ENCODE data around the gene DHCR7.

DHCR7 gene

DNA sequence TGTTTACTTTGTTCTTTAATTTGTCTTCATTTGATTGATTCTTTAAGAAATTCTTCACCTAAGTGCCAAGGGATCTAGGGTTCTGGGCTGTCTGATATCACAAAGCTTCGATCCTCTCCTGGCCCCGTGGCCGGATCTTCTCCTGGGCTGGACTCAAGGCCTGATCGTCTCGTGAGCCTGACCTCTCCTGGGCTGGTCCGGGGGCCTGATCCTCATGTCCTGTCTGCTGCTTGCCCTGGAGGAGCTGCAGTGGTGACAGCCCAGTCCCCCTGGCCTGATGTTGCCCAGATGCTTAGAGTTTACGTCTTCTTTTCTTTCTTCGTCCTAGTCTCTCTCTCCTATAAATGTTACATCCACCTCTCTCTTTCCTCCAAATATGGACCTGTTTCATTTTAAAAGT lies 8.1 kb upstream of the DHCR7 start:
- no peak for DNase-seq

DNA sequence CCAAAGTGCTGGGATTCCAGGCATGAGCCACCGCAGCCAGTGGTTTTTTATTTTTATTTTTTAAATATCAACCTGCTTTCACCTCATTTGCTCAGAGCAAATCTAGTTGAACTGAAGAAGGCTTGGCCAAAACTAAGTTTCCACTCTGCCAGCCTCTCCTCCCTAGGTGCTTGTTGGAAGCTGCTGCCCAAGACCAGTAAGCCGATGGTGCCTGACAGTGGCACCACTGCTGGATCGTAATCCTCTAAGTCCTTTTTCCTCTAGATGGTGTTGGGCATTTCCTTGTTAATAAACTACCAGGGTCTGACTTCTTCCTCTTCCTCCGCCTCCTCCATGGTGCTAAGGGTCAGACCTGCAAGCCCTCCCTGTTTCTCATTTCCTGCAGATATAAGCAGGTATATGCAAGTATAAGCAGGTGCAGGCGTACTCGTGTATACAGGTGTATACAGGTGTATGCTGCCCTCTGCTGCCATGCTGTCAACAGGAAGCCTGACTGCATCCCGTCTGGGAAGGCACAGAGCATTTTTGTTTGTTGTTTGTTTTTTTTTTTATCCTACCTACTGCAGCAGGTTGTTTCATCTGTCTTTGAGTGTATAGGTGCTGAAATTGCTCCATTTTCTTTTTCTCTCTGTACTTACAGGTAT lies 6.4 kb upstream of the DHCR7 start:
- peak; percentile 4 for DNase-seq

DNA sequence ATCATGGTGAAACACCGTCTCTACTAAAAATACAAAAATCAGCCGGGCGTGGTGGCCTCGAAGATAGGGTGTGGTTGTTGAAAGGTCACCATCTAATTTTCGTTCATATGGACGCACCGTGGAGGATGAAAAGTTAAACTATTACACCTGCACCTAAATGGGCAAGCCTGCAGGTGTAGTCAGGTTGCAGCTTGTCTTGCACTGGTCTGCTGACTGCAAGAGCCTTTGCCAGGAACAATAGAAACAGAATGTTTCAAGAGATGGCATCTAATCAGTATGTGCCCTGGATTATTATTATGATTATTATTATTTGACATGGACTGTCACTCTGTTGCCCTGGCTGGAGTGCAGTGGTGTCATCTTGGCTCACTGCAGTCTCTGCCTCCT lies 5.7 kb upstream of the DHCR7 start:
- no peak for DNase-seq

DNA sequence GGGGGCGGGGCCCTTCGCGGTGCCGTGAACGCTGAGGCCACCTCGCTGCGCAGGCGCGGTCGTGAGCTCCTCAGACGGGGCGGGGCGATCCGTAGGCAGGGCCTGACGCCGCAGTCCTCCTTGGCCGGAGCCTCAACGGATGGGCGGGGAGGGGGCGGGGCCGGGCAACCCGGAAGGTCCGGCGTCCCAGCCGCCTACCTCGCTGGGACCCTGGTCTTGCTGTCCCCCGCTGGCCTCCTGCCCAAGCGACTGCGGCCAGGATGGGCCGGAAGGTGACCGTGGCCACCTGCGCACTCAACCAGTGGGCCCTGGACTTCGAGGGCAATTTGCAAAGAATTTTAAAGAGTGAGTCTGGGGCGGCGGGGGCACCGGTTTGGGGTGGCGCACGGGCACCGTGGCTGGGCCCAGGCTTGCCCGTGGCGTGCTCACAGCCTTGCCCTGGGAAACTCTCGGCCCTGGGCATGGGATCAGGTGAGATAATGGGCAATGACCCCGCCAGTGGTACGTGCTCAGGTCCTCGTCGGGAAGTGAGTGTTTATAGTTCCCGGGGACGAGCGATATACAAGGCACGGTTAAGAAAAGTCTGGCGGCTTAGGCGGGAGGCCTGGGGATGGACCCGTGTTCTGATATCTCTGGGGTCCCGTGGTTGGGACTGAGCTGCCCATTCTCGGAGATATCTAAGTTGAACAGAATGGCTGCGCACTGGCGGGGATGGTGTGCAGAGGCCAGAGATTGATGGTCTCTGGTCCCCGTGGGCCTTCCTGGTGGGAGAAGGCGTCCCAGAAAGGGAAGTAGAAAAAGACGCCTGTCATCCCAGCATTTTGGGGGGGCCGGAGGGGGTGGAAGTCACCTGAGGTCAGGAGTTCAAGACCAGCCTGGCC lies 5.1 kb upstream of the DHCR7 start, which contains the start of gene NADSYN1:
Gene NADSYN1, plus strand, starts transcription at position 167 of the 881 bp plus-strand sequence. Its CDS starts 94 bp downstream, at position 261.
- DNase-seq, result peak; percentile 85

DNA sequence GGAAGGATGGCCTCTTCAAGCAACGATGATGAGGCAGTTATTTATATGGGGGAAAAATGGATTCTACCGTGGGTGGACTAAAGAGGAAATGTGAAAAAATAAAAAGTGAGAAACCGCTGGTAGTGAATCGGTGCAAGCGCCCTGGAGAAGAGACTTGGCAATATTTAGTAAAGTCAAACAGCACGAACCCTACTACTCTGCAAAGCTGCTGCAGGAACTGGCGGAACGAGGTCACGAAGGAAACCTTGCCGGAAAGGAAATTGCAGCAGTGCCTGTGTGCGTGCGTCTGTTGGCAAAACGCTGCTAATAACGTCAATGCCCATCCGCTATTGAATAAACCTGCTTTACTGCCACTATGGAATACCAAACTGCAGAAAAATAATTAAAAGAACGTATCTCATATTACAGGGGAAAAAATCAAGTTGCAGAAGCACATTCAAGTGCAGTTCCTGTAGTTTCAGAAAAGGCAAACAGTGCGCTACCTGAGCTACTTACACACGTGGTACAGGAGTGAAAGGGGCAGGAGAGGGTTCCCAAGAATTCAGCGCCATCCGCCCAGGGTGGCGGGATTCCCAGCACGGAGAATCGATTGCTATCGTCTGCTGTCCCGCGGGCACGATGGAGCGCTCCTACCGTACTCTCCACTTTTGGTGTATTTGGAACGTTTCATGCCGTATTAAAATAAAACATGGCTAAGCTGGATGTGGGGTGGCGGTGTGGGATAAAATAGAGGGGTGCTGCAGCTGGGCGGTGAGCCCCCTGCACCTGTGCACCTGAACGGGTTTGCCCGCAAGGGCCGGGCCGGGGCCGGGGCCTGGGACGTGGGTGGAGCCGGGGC lies 4.2 kb upstream of the DHCR7 start:
- peak; percentile 16 for DNase-seq

DNA sequence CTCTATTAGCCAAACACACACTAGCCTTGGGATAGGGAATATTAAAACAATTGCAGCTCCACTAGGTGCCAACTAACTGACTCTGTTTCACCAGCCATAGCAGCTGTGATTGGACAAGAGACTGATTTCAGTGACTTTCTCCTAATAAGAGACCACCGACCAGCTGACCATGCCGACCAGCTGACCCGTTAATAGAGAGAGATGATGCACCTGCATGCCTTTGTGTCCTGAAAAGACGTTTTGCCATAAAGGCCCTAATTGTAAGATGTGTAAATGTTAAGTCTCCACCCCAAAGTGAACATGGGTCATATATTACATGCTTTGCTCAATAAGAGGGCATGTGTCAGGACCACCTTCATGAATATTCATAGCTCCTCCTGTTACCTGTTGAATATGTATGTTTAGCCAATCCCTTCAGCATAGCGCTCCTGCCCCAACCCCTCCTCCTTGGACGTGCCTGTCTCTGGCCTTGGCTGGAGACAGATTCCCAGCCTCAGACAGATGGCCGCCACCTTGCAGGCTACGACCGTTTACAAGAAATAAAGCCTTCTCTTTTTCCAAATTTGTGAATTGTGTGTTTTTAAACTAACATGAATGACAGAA lies 3.5 kb upstream of the DHCR7 start:
- DNase-seq, result peak; percentile 24

DNA sequence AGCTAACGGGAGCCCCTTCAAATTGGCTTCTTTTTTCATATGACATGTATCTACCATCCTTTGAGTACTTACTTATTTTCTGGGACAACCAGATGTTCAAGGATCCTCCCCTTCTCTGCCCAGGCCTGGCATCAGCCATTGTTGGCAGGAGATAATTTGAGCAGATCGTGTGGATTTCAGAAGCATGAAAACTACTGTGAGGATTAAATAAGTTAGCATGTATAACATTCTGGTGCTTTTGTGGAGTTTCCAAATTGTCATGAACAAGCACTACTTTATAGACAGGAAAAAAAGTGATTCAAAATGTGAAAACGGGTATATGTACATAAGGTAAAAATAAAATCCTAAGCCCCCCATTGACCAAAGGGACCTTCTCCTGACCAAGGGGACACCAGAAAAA lies 2.7 kb upstream of the DHCR7 start:
- DNase-seq, result no peak

DNA sequence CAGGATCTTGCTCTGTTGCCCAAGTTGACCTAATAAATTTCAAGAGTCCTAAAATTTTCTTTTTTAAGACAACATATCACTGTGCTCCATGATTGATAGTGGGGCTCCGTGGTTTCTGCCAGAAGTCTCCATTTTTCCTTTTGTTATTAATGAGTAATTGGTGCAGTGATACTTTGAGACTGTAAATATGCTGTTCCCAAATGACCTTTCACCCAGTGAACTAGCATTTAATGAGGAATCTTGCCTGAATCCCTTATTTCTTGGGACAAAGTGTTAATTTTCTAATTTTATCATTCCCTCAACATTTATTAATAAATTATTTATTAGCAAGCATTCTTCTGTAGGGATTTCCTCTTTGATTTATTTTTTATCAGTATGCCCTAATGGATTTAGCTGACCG lies 2.3 kb upstream of the DHCR7 start:
- DNase-seq, result no peak

DNA sequence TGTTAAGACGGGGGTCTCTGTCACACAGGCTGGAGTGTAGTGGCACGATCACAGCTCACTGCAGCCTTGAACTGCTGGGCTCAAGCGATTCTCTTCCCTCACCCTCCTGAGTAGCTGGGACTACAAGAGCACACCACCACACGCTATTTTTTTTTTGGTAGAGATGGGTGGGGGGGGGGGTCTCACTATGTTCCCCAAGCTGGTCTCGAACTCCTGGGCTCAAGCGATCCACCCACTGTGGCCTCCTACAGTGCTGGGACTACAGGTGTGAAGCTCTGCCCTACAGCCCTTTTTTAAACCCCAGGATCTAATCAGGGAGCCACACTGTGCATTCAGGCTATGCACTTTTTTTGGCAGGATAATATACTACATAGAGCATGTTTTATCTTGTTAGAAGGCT lies 1.4 kb upstream of the DHCR7 start:
- DNase-seq, result no peak

DNA sequence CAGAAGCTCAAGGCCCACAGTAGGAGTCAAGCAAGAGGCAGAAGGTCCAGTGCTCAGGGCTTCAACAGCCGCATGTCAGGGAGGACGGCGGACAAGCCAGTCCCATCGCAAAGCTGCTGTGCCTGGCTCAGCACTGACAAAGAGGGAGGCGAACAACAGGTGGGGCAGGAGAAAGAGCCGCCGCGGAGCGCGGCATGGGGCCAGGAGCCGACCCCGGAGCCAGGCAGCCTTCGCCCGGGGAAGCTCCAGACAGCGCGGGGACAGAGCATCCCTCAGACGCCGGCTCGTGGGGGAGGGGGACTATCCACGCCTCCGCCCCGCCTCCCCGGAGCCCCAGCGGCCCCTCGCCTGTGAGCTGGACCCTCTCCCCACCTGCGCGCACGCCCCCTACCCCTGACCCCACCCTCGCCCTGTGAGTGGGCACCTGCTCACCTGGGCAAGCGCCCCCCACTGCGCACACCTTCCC lies 369 bp downstream of the DHCR7 start:
- DNase-seq, result no peak

DNA sequence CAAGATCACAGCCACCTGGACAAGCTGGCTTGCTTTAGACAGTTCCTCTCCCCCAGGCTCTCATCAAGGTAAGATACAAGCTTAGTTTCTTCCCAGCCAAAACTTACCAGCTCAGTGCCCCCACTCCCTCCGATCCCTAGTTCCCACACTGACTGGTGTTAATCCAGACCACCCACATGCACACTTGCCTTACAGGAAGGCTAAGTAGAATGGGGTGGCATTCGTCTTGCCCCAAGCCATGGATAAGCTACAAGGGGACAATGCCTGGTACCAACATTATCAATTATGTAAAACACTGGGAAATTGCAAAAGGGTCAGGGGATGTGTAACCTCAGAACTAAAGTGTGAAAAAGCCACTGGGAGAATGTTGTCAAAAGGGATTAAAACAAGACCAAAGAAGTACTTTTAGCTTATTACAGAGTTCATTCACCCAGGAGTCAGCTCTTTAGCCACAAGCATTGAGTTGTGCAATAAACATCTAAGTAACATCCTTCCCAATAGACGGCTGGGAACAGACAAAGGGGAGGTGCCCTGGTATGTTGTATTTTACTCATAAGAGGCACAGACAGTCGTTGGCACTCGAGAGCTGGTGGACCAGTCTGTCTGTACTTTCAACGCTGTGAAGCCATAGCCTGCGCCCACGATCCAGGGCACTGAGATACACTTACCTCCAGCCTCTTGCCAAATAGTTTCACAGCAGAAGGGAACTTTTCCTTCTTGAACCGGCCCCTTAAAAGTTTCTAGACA lies 1.1 kb downstream of the DHCR7 start:
- no peak for DNase-seq

DNA sequence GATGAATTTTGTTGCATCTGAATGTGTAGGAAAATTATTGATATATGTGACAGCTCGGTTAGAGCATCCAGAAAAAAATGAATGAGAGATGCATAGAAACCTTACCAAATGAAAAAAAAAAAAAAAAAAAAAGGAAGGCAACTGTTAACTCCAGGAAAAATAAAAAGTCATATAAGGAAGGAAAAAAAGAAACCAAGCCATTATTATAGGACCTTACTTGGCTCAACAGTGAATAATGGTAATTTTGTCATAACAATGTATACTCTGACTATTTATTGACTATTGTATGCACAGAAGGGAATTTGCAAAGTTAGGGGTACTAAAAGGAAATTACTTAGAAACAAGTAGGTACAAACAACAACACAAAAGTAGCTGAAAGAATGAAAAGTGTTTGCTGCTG lies 2.0 kb downstream of the DHCR7 start:
- DNase-seq, result no peak

DNA sequence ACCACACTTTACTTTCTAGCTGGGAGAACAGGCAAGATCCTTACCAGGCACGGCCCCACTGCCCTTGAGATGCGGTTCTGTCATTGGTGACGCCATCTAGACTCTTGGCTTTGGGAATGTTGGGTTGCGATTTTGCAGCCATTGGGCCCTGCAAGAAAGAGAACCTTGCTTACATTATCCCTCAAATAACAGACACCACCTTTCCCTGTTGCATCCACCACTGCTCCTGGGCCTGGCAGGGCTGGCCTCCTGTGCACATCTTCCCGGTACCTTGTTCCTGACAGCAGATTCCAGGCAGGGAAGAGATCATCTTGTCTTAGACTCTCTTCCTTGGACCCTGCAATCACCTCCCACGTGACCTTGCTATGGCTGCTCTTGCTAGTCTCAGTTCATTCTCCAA lies 3.4 kb downstream of the DHCR7 start:
- no peak for DNase-seq

DNA sequence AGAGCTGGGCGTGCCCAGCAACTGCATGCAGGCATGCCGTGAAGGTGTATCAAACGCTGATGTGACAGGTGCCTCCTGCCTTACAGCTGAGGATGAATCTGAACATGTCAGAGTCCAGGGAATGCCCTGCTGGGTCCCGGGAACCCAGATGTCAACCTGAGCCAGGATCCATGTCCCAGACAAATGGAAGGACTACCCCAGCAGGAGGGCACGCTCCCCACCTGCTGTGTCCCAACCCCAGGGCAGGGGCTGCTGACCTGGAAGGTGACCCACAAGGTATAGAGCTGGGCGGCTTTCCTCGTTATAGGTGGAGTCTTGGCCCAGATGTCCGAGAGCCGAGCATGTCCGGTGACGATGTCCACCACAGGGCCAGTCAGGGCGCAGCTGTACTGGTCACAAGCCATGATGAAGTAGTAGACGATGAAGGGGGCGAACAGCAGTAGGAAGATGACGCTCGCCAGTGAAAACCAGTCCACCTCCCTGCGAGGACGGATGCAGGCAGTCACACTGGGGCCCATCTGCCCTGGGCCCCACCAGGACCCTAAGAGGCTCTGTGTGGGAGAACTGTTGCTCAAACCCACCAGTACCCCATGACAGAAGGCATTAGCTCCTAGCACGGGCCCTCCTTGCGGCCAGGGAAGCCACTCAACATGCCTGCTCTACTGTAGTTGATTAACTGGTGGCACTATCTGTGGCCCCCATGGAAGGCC lies 4.3 kb downstream of the DHCR7 start:
- DNase-seq, result no peak

DNA sequence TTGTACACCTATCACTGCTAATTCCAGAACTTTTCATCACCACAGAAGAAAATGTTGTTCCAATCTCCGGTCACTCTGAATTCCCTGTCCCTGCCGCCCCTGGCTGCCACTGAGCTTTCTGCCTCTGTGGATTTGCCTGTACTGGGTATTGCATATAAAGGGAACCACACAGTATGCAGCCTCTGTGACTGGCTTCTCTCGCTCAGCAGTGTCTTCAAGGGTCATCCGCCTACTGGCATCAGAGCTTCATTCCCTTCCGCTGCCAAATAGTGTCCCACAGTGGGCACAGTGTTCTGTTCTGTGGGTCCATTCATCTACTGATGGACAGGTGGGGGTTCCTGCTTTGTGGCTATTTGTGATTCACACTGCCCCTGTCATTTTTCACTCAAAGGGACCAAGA lies 5.3 kb downstream of the DHCR7 start:
- no peak for DNase-seq

DNA sequence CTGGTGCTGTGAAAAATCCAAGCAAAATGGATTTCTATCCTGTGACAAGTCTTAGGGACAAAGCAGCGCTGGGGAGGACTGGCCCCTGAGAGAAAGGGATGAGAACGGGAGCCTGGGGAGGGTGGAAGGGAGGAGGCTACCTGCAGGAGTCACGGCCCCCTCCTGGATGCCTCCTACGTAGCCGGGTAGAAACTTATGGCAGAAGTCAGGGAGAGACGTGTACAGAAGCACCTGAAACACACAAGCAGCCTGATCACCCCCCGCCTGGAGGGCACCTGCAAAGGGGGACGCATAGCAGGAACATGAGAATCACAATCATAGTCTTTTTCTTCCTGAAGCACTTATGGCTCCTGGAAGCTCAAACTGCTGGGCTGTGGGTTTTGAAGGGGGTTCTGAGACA lies 6.1 kb downstream of the DHCR7 start:
- no peak for DNase-seq

DNA sequence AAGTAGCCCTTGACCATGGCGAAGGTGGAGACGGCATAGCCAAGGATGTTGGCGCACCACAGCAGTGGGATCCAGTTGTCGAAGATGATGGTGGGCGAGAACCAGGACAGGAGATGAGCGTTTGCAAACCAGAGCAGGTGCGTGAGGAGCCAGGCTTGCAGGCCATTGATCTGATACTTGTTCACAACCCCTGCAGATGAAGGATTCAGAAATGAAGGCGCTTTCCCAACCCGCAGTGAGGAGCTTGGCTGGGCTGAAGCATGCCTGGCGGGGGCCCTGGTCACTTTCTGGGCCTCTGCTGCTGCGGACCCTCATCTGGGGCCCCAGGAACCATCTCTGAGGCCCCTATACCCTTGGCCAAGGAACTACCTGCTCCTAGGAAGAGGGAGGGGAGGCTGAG lies 6.9 kb downstream of the DHCR7 start:
- DNase-seq, result no peak

DNA sequence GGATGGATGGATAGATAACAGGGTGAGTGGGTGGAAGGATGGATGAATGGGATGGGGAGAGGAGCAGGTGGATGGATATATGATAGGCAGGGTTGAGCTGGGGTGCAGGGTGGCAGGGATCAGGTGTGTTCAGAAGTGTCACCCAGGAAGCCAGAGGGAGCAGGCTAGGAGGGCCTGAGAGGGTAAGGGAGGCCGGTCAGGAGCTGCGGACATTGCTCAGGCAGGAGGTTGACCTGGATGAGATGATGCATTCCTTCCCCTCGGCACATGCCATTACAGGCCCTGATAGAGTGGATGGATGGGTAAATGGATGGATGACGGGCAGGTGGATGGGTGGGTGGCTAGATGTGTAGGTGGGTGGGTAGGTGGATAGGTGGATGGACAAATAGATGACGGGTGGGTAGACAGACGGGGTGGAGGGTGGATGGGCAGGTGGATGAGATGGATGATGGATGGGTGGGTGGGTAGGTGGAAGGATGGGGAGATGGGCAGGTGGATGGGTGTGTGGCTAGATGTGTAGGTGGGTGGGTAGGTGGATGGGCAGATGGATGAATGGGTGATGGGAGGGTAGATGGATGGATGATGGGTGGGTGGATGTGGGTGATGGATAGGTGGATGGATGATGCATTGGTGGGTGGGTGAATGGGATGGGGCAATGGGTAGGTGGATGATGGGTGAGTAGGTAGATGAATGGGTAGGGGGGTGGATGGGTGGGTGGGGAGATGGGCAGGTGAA lies 8.0 kb downstream of the DHCR7 start:
- no peak for DNase-seq

DNA sequence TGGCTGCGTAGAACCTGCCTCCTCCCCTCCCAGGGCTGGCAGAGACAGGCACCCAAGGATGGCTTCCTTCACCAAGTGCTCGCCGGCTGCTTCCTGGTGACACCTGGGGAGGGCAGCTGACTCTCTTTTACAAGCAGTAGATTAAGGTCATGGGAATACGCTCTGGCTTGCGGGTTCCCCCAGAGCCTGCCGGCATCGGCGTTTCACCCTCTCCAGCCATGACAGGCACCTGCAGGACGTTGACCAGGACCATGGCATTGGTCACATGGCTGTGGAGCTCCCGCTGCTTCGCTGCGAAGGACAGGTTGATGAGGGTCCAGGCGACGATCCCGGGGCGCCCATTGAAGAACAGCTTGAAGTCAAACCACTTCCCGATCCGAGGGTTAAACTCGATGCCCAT lies 9.5 kb downstream of the DHCR7 start:
- no peak for DNase-seq

DNA sequence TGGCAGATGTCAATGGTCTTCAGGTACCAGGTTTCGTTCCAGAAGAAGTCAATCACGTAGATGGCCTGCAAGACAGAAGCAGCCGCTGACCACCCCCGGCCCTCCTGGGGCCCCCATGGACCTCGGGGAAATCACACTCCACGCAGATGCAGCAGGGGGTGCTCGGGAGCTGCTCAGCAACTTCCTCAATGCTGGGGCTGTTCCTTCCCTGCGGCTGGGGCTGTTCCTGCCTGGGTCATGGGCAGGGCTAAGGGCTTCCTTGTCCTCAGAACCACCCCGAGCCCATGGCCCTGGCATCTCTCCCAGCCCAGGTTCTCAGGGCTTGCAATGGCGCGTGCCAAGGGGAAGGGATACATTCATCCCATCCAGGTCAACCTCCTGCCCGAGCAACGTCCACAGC lies 10.3 kb downstream of the DHCR7 start:
- no peak for DNase-seq

DNA sequence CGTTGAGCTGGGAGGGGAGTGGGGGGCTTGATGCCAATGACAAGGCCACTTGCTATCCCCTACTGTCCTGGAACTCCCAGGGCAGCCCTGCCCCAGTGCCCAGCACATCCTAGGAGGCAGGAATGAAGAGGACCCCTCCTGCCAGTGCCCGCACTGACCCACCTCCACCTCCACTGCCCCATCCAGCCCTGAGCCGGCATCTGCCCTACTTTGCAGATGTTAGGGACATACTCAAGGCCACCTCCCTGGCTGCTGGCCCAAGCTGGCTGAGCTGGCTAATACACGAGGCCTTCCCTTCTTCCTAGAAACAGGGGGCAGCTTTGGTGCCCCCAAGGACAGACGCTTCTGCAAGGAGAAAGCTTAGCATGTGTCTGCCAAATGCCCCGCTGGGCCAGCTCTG lies 10.8 kb downstream of the DHCR7 start:
- no peak for DNase-seq

All from DMS153 (cell line).